H1 (cell line): ENCODE measurements around the gene TBC1D22A. TPM values are rescaled to one million over a fixed set of nuclear protein-coding genes. Genes with fewer than 3 reads are reported as not detected.
A peak's percentile ranks its signal among the peaks of the same experiment; 100 is the strongest.

Experiments
- CTCF ChIA-PET: fragments of 300-600 bp; sonication (Branson Sonifier 250); formaldehyde crosslinking; loops from one replicate; lab custom pipeline; 2021; ENCODE audit not compliant: partially characterized antibody; lab: Charles Lee
- POLR2A ChIA-PET: fragments of 300-600 bp; sonication (Branson Sonifier 250); formaldehyde crosslinking; loops from one replicate; lab custom pipeline; 2021; ENCODE audit warnings: inconsistent platforms; ENCODE audit not compliant: partially characterized antibody; lab: Charles Lee
- DNase-seq, 2 experiments: peaks; one replicate each; pipeline versions ENCODE4 v3.0.0 to v3.0.0-alpha.2; 2010 to 2022; ENCODE audit warnings: low spot score in 2 of 2, low read depth in 1 of 2, mixed read lengths in 1 of 2
- FAIRE-seq: peaks from 2 replicates; lab custom pipeline; 2011; peaks lifted over from hg19 to GRCh38; lab: Jason Lieb, UNC
- H2AFZ ChIP-seq: 2 replicates; pipeline ENCODE4 v1.8.1; 2012; ENCODE audit warnings: low read length, inconsistent platforms
- H2AK5ac ChIP-seq: 2 replicates; pipeline ENCODE4 v1.6.1; 2013; ENCODE audit warnings: low read depth, low read length
- H2BK120ac ChIP-seq: replicated peaks from 2 replicates; pipeline ENCODE3; 2013; ENCODE audit warnings: low read depth, low read length, inconsistent platforms
- H2BK12ac ChIP-seq: 2 replicates; pipeline ENCODE4 v1.6.1; 2013; ENCODE audit warnings: low read depth, low read length
- H2BK15ac ChIP-seq: 2 replicates; pipeline ENCODE4 v1.6.1; 2013; ENCODE audit warnings: low read length
- H2BK20ac ChIP-seq: 2 replicates; pipeline ENCODE4 v1.6.1; 2013; ENCODE audit warnings: low read length
- H2BK5ac ChIP-seq: 2 replicates; pipeline ENCODE4 v1.6.1; 2013; ENCODE audit warnings: low read depth, low read length
- H3K14ac ChIP-seq: 2 replicates; pipeline ENCODE4 v1.6.1; 2013; ENCODE audit warnings: inconsistent platforms; ENCODE audit not compliant: insufficient read length
- H3K18ac ChIP-seq: 2 replicates; pipeline ENCODE4 v1.6.1; 2013; ENCODE audit warnings: low read length; ENCODE audit errors: extremely low read depth
- H3K23ac ChIP-seq: 2 replicates; pipeline ENCODE4 v1.6.1; 2013; ENCODE audit warnings: inconsistent platforms; ENCODE audit not compliant: insufficient read length
- H3K23me2 ChIP-seq: 2 replicates; pipeline ENCODE4 v1.6.1; 2013; ENCODE audit warnings: low read depth, low read length
- H3K27ac ChIP-seq: 2 replicates; pipeline ENCODE4 v1.6.1; 2011; ENCODE audit warnings: low read depth, low read length, inconsistent platforms
- H3K27me3 ChIP-seq, 4 experiments: replicated peaks in 1 of 4; 1 replicate in 1 of 4; 2 replicates in 3 of 4; pipeline versions ENCODE4 v1.6.1 to v1.8.1; 2011 to 2013; ENCODE audit warnings: low read length in 3 of 4, mild to moderate bottlenecking in 3 of 4, inconsistent platforms in 2 of 4, mixed read lengths in 2 of 4, moderate library complexity in 1 of 4; ENCODE audit not compliant: control insufficient read depth in 3 of 4, insufficient read depth in 3 of 4; ENCODE audit errors: extremely low read depth in 1 of 4
- H3K36me3 ChIP-seq, 4 experiments: 2 replicates each; pipeline versions ENCODE4 v1.6.1 to v1.8.1; 2011 to 2013; ENCODE audit warnings: mild to moderate bottlenecking in 4 of 4, low read length in 3 of 4, moderate library complexity in 2 of 4, control low read depth in 1 of 4, inconsistent platforms in 1 of 4; ENCODE audit not compliant: insufficient read depth in 4 of 4, control insufficient read depth in 2 of 4
- H3K4ac ChIP-seq: replicated peaks from 2 replicates; pipeline ENCODE3; 2013; ENCODE audit warnings: low read length, low read depth, mixed read lengths, inconsistent platforms; ENCODE audit not compliant: insufficient read length
- H3K4me1 ChIP-seq, 4 experiments: replicated peaks in 1 of 4; 1 replicate in 1 of 4; 2 replicates in 3 of 4; pipeline versions ENCODE4 v1.6.1 to v1.8.1; 2011 to 2013; ENCODE audit warnings: low read length in 3 of 4, inconsistent platforms in 2 of 4, mixed read lengths in 1 of 4; ENCODE audit not compliant: insufficient read depth in 4 of 4, control insufficient read depth in 3 of 4
- H3K4me2 ChIP-seq, 2 experiments: 2 replicates each; pipeline versions ENCODE4 v1.6.1 to v1.8.1; 2011 to 2013; ENCODE audit warnings: low read depth in 2 of 2, low read length in 2 of 2, control low read depth in 1 of 2, inconsistent platforms in 1 of 2, mild to moderate bottlenecking in 1 of 2; ENCODE audit not compliant: insufficient read depth in 1 of 2
- H3K4me3 ChIP-seq, 4 experiments: fragments of 200-600, 300-600 bp in 1 of 4; sonication (generic), shearing (Covaris generic), sonication (Bioruptor Twin) in 1 of 4; 2 replicates each; pipeline versions ENCODE4 v1.5.1 to v1.8.1; 2011 to 2016; ENCODE audit warnings: low read length in 4 of 4, low read depth in 3 of 4, control low read depth in 2 of 4, inconsistent platforms in 2 of 4, mild to moderate bottlenecking in 2 of 4, mixed read lengths in 1 of 4, moderate library complexity in 1 of 4; ENCODE audit not compliant: insufficient read depth in 2 of 4; ENCODE audit errors: extremely low read depth in 1 of 4
- H3K56ac ChIP-seq: replicated peaks from 2 replicates; pipeline ENCODE3; 2013; ENCODE audit warnings: low read depth, mild to moderate bottlenecking, mixed read lengths, low read length, inconsistent platforms; ENCODE audit not compliant: insufficient read length
- H3K79me1 ChIP-seq: 2 replicates; pipeline ENCODE4 v1.6.1; 2013; ENCODE audit warnings: low read depth, low read length, control low read depth
- H3K79me2 ChIP-seq, 2 experiments: 2 replicates each; pipeline versions ENCODE4 v1.6.1 to v1.8.1; 2012 to 2013; ENCODE audit warnings: low read length in 2 of 2, mild to moderate bottlenecking in 2 of 2, inconsistent platforms in 1 of 2; ENCODE audit not compliant: insufficient read depth in 2 of 2, control insufficient read depth in 1 of 2
- H3K9ac ChIP-seq, 4 experiments: replicated peaks in 1 of 4; 1 replicate in 1 of 4; 2 replicates in 3 of 4; pipeline versions ENCODE4 v1.6.1 to v1.8.1; 2011 to 2013; ENCODE audit warnings: low read depth in 3 of 4, low read length in 3 of 4, control low read depth in 2 of 4, mild to moderate bottlenecking in 2 of 4, moderate library complexity in 2 of 4, inconsistent platforms in 1 of 4; ENCODE audit errors: extremely low read depth in 1 of 4
- H3K9me3 ChIP-seq, 2 experiments: 2 replicates each; pipeline versions ENCODE4 v1.6.1 to v1.8.1; 2012 to 2013; ENCODE audit warnings: mild to moderate bottlenecking in 2 of 2, moderate library complexity in 2 of 2, control low read depth in 1 of 2, inconsistent platforms in 1 of 2, low read depth in 1 of 2, low read length in 1 of 2, mixed read lengths in 1 of 2; ENCODE audit not compliant: insufficient read depth in 2 of 2
- H4K20me1 ChIP-seq, 2 experiments: replicated peaks in 1 of 2; 2 replicates each; pipeline versions ENCODE3 to v1.8.1; 2011 to 2013; ENCODE audit warnings: inconsistent platforms in 2 of 2, low read length in 2 of 2, mild to moderate bottlenecking in 1 of 2; ENCODE audit not compliant: insufficient read depth in 2 of 2, control insufficient read depth in 1 of 2
- H4K5ac ChIP-seq: 2 replicates; pipeline ENCODE4 v1.6.1; 2013; ENCODE audit warnings: low read length, low read depth, mixed read lengths, inconsistent platforms; ENCODE audit not compliant: insufficient read length
- H4K8ac ChIP-seq: 2 replicates; pipeline ENCODE4 v1.8.0; 2013; ENCODE audit warnings: mild to moderate bottlenecking, moderate library complexity, low read length, inconsistent platforms; ENCODE audit not compliant: insufficient read depth; ENCODE audit errors: extremely low read depth
- H4K91ac ChIP-seq: replicated peaks from 2 replicates; pipeline ENCODE3; 2013; ENCODE audit warnings: low read length, mixed read lengths, inconsistent platforms; ENCODE audit not compliant: insufficient read length
- CHD2 ChIP-seq: IDR thresholded peaks from 2 replicates; pipeline ENCODE4 v1.6.1; 2012; ENCODE audit warnings: low read length, improper control_type of control experiment
- CTCF ChIP-seq, 3 experiments: IDR thresholded peaks; 1 replicate in 2 of 3; 2 replicates in 1 of 3; pipeline versions ENCODE4 v1.5.1 to v1.6.1; 2011; ENCODE audit warnings: low read length in 3 of 3, mild to moderate bottlenecking in 3 of 3, inconsistent platforms in 2 of 3, low read depth in 1 of 3, moderate library complexity in 1 of 3; ENCODE audit not compliant: insufficient read depth in 1 of 3; ENCODE audit errors: control extremely low read depth in 1 of 3
- E2F6 ChIP-seq: IDR thresholded peaks from 2 replicates; pipeline ENCODE4 v1.6.1; 2012; ENCODE audit warnings: inconsistent platforms
- GTF2F1 ChIP-seq: IDR thresholded peaks from 2 replicates; pipeline ENCODE4 v1.6.1; 2012; ENCODE audit warnings: low read depth, low read length, improper control_type of control experiment, borderline replicate concordance
- JUN ChIP-seq: IDR thresholded peaks from 2 replicates; pipeline ENCODE4 v1.6.1; 2011; ENCODE audit warnings: low read depth, mild to moderate bottlenecking, improper control_type of control experiment, low read length
- POU5F1 ChIP-seq: IDR thresholded peaks from 2 replicates; pipeline ENCODE4 v1.6.1; 2011; ENCODE audit warnings: low read depth, mild to moderate bottlenecking, low read length, moderate library complexity
- RAD21 ChIP-seq, 2 experiments: IDR thresholded peaks in 1 of 2; conservative IDR thresholded peaks in 1 of 2; 2 replicates each; pipeline ENCODE4 v1.6.1; 2011; ENCODE audit warnings: low read depth in 2 of 2, low read length in 2 of 2, improper control_type of control experiment in 1 of 2, inconsistent platforms in 1 of 2, mild to moderate bottlenecking in 1 of 2, moderate library complexity in 1 of 2
- SAP30 ChIP-seq: fragments of 300-600 bp; sonication (generic); IDR thresholded peaks from 2 replicates; pipeline ENCODE4 v1.7.1; 2012; ENCODE audit warnings: low read length, moderate library complexity, mild to moderate bottlenecking, inconsistent platforms; ENCODE audit not compliant: insufficient read depth, insufficient replicate concordance
- WGBS, 2 experiments: shearing (Covaris generic) in 1 of 2; methylation state at CpG; one replicate each; pipeline versions ENCODE4 v1.1.6 to v1.1.7; 2013 to 2015; ENCODE audit warnings: low lambda C conversion rate in 2 of 2, mixed read lengths in 2 of 2, inconsistent platforms in 1 of 2, low coverage in 1 of 2, missing lambda C conversion rate in 1 of 2; ENCODE audit not compliant: insufficient replicate concordance in 2 of 2, insufficient coverage in 1 of 2, insufficient read length in 1 of 2; ENCODE audit errors: extremely low coverage in 1 of 2, missing lambda C conversion rate in 1 of 2; 5-methylcytosine and 5-hydroxymethylcytosine counted together
- polyA plus RNA-seq, 7 experiments: library from polyadenylated mRNA; depleted of rRNA in 3 of 7; stranded (reverse) in 5 of 7; unstranded in 2 of 7; fragments of >200 nt in 5 of 7; fragments of 200-250 nt in 2 of 7; gene quantifications; 1 replicate in 5 of 7; 2 replicates in 1 of 7; 4 replicates in 1 of 7; pipeline versions ENCODE4 v1.2.1 to v1.2.3, GENCODE V29; 2011 to 2013; ENCODE audit warnings: missing spikeins in 2 of 7, mixed read lengths in 2 of 7
- total RNA-seq: library from RNA; stranded (reverse); fragmentation: NEBNext Ultra II Directional; extraction: Animal tissue kit (Norgen Biotek cat#: 25700); gene quantifications from 2 replicates; pipeline ENCODE4 v1.2.1, GENCODE V29; 2021

Gene TBC1D22A
- total and polyA plus RNA-seq, 2 of the 8 experiments (the other 6 are each of a cell fraction or from before 2014, with no cell fraction given) = 11.9 to 18.4 TPM

GRCh38 chr22:47176573-47177333 is 414.3 kb downstream of the TBC1D22A start:
- H3K56ac ChIP-seq = no peak overlapping the region
- no peak overlapping the region for H3K23ac ChIP-seq
- H3K4me3 ChIP-seq = no peak overlapping the region
- ChIA-PET CTCF (no interaction called here), POLR2A (interaction anchor here (0.9 kb wide), 1 partner anchor 13 kb away, joined by 3 read pairs; no protein-coding TSS in a partner anchor)
- H3K4me2 ChIP-seq = no peak overlapping the region
- H4K20me1 ChIP-seq = no peaks in the 10 kb centered on the region
- no peak for FAIRE-seq
- no peak overlapping the region for H3K9ac ChIP-seq
- 89% methylated on average over 24 of the region's 24 CpGs; no CpG with 5 or more reads in 1 of the 2 experiments for WGBS, 2 experiments
- H2BK15ac ChIP-seq = no peak overlapping the region
- H3K79me1 ChIP-seq = no peaks in the 10 kb centered on the region
- H3K14ac ChIP-seq = no peak overlapping the region
- no peak overlapping the region for H2AFZ ChIP-seq
- H3K4me1 ChIP-seq = no peaks in the 10 kb centered on the region
- no peak overlapping the region for H2BK120ac ChIP-seq
- H3K27ac ChIP-seq = no peak overlapping the region
- H4K8ac ChIP-seq = peak overlapping the region; percentile 51; the same call in 1 of the 2 replicates
- peaks cover 20 to 38% of the 10 kb centered on the region in 2 experiments for H3K9me3 ChIP-seq
- H3K79me2 ChIP-seq = no peaks in the 10 kb centered on the region
- 0 out of 8 replicates have a peak, but pooled peaks cover 0 to 2% (median 0%) of the 10 kb centered on the region in 4 experiments for H3K36me3 ChIP-seq
- no peak overlapping the region for H4K5ac ChIP-seq
- H3K4ac ChIP-seq = no peak overlapping the region
- H2AK5ac ChIP-seq = no peak overlapping the region
- H4K91ac ChIP-seq = no peak overlapping the region
- H2BK12ac ChIP-seq = no peak overlapping the region
- no peaks in the 10 kb centered on the region for H3K27me3 ChIP-seq
- H3K23me2 ChIP-seq = no peaks in the 10 kb centered on the region
- no peak overlapping the region for H2BK5ac ChIP-seq
- H3K18ac ChIP-seq = no peak overlapping the region
- DNase-seq = no peak
- H2BK20ac ChIP-seq = no peak overlapping the region
- no peak for TF ChIP-seq SAP30
- no peak for TF ChIP-seq CHD2
- TF ChIP-seq JUN = no peak
- no peak for TF ChIP-seq RAD21 (IDR thresholded peaks at IDR 0.05 in 1 of 2, conservative IDR thresholded peaks at IDR 0.05 in 1 of 2; ENCODE audit: low read depth in 2 of 2, low read length in 2 of 2)
- no peak for TF ChIP-seq CTCF (IDR thresholded peaks at IDR 0.05; ENCODE audit: control extremely low read depth in 1 of 3, insufficient read depth in 1 of 3, low read depth in 1 of 3, low read length in 3 of 3)
- TF ChIP-seq E2F6 = no peak
- TF ChIP-seq GTF2F1 = no peak
- TF ChIP-seq POU5F1 = no peak
